K562 (cell line): ENCODE measurements around the gene ACSL5. TPM values are rescaled to one million over a fixed set of nuclear protein-coding genes. Genes with fewer than 3 reads are reported as not detected.

Experiments used
- CEBPB ChIP-seq: fragments of 450-650 bp; IDR thresholded peaks from 2 replicates; pipeline ENCODE4 v1.6.1; 2016; ENCODE audit warnings: missing genetic modification characterization, missing compliant biosample characterization
- CSDE1 ChIP-seq, 2 experiments: fragments of 450-650 bp; IDR thresholded peaks; 2 replicates each; pipeline ENCODE4 v1.6.1; 2016; ENCODE audit warnings: mild to moderate bottlenecking in 1 of 2
- EHMT2 ChIP-seq: fragments of 450-650 bp; IDR thresholded peaks from 2 replicates; pipeline ENCODE4 v1.6.1; 2018; ENCODE audit warnings: antibody characterized with exemption
- FOXA3 ChIP-seq, 2 experiments: fragments of 450-650 bp in 1 of 2; sonication (generic) in 1 of 2; formaldehyde crosslinking; IDR thresholded peaks in 1 of 2; conservative IDR thresholded peaks in 1 of 2; 2 replicates each; pipeline versions ENCODE4 v1.4.0 to v1.8.0; 2020 to 2022; ENCODE audit warnings: mild to moderate bottlenecking in 2 of 2, missing genetic modification reagents in 1 of 2
- HCFC1 ChIP-seq: IDR thresholded peaks from 2 replicates; pipeline ENCODE4 v1.6.1; 2012; ENCODE audit warnings: low read depth, low read length, improper control_type of control experiment
- HNRNPUL1 ChIP-seq: fragments of 200-400 bp; formaldehyde crosslinking; IDR thresholded peaks from 2 replicates; pipeline ENCODE4 v1.6.1; 2017; ENCODE audit warnings: low read length
- KDM4B ChIP-seq, 2 experiments: fragments of 450-650 bp in 1 of 2; sonication (generic) in 1 of 2; IDR thresholded peaks; 2 replicates each; pipeline ENCODE4 v1.6.1; 2016 to 2017; ENCODE audit warnings: borderline replicate concordance in 2 of 2, antibody characterized with exemption in 1 of 2, low read depth in 1 of 2, mild to moderate bottlenecking in 1 of 2
- MAFF ChIP-seq: IDR thresholded peaks from 2 replicates; pipeline ENCODE4 v1.6.1; 2012; ENCODE audit warnings: low read length, improper control_type of control experiment
- MTA2 ChIP-seq: fragments of 450-650 bp; IDR thresholded peaks from 2 replicates; pipeline ENCODE4 v1.6.1; 2016; ENCODE audit warnings: low read depth
- SOX6 ChIP-seq: fragments of 450-650 bp; IDR thresholded peaks from 2 replicates; pipeline ENCODE4 v1.6.1; 2014; ENCODE audit warnings: mild to moderate bottlenecking
- TAF1 ChIP-seq: IDR thresholded peaks from 2 replicates; pipeline ENCODE4 v1.6.1; 2011; ENCODE audit warnings: mild to moderate bottlenecking, low read length, moderate library complexity; ENCODE audit not compliant: insufficient read depth, control insufficient read depth, severe bottlenecking; ENCODE audit errors: extremely low read depth
- YY1 ChIP-seq, 3 experiments: IDR thresholded peaks; 2 replicates each; pipeline ENCODE4 v1.6.1; 2011; ENCODE audit warnings: low read length in 2 of 3, mild to moderate bottlenecking in 2 of 3, moderate library complexity in 2 of 3, borderline replicate concordance in 1 of 3, control low read depth in 1 of 3, low read depth in 1 of 3; ENCODE audit not compliant: insufficient read depth in 3 of 3, insufficient replicate concordance in 2 of 3, control insufficient read depth in 1 of 3, insufficient read length in 1 of 3; ENCODE audit errors: extremely low read depth in 1 of 3
- ZNF589 ChIP-seq: fragments of 200-800 bp; sonication (Bioruptor generic); IDR thresholded peaks from 2 replicates; pipeline ENCODE4 v1.6.1; 2016; ENCODE audit warnings: low read depth, missing genetic modification characterization, missing compliant biosample characterization
- ZNF778 ChIP-seq: fragments of 450-650 bp; formaldehyde crosslinking; IDR thresholded peaks from 2 replicates; pipeline ENCODE4 v1.4.0; 2020; ENCODE audit warnings: mild to moderate bottlenecking, moderate library complexity
- polyA plus RNA-seq, 8 experiments: library from polyadenylated mRNA; depleted of rRNA in 4 of 8; stranded (reverse) in 5 of 8; unstranded in 3 of 8; fragments of >200 nt; fragmentation: Nextera tagmentation in 2 of 8; fragmentation: Illumina TruSeq in 1 of 8; extraction: Ambion mirVana in 2 of 8; extraction: Trizol in 1 of 8; gene quantifications; 2 replicates each; pipeline versions ENCODE4 v1.2.1 to v1.2.3, GENCODE V29; 2011 to 2014; ENCODE audit warnings: inconsistent platforms in 1 of 8, missing spikeins in 1 of 8
- total RNA-seq, 7 experiments: library from RNA; depleted of rRNA in 6 of 7; stranded (reverse); fragments of >200 nt in 6 of 7; fragmentation: Illumina TruSeq in 2 of 7; extraction: Trizol in 2 of 7; gene quantifications; 2 replicates each; pipeline versions ENCODE4 v1.2.1 to v1.2.3, GENCODE V29; 2011 to 2021; ENCODE audit warnings: low replicate concordance in 1 of 7
- TF ChIP-seq, protein P1 (sequence below): sonication (generic); formaldehyde crosslinking; IDR thresholded peaks from 2 replicates; pipeline ENCODE4 v1.8.1; 2022; ENCODE audit warnings: missing genetic modification reagents
- TF ChIP-seq, protein P2 (sequence below): fragments of 450-650 bp; IDR thresholded peaks from 2 replicates; pipeline ENCODE4 v1.6.1; 2017; ENCODE audit warnings: antibody characterized with exemption

ACSL5 gene
- total and polyA plus RNA-seq, 9 of the 15 experiments (the other 6 are each of a cell fraction or from before 2014, with no cell fraction given), result 0.19 to 1.4 (median 0.55) TPM

DNA sequence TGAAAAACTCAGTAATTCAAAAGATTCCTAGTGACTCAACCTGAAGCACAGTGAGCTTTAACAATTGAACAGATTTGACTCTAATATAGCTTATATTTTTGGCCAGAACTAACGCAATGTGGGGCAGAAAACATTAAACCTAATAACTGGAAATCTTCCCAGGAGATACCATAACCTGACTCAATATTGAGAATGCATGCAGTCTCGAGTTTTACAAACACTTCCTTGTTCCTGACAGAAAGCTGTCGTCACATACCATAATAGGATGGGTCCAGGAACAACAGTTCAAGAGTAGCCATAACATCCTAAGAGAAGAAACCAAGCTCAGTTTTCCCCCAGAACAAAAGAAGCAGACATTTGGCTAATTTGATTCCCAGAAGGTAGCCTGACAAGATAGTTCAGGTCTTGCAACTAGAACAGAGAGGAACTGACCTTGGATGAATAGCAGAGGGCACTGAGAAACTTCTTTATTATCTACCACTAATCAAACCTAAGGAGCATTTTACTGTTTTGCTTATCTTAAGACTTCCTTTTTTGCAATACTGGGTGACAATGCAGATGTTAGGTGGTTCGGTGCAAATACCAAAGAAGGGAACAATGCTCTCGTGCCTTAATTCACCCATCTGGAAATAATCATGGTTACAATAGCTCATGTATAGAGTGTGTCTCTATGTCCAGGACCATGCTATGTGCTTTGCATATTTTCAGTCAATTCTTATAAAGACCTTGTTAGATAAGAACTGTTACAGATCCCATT lies 38.6 kb upstream of the ACSL5 start (continued):
- TF ChIP-seq HNRNPUL1 (no peak), MTA2 (no peak), TAF1 (no peak), YY1 (IDR thresholded peaks at IDR 0.05; ENCODE audit: borderline replicate concordance in 1 of 3, control insufficient read depth in 1 of 3, extremely low read depth in 1 of 3, insufficient read depth in 3 of 3, insufficient read length in 1 of 3, insufficient replicate concordance in 2 of 3, low read depth in 1 of 3, low read length in 2 of 3) (no peak), SOX6 (peak; percentile 76; the same call in 1 of the 2 replicates), FOXA3 (CRISPR knock-in tag; conservative IDR thresholded peaks at IDR 0.05 in 1 of 2, IDR thresholded peaks at IDR 0.05 in 1 of 2) (no peak), KDM4B (IDR thresholded peaks at IDR 0.05; ENCODE audit: borderline replicate concordance in 2 of 2, low read depth in 1 of 2) (no peak), MAFF (peak; percentile 7; the same call in 1 of the 2 replicates), EHMT2 (no peak), ZNF589 (CRISPR knock-in tag) (no peak), HCFC1 (no peak), ZNF778 (CRISPR knock-in tag) (no peak), CSDE1 (IDR thresholded peaks at IDR 0.05) (no peak), CEBPB (tag) (peak; percentile 59)
- TF ChIP-seq, protein P1, sequence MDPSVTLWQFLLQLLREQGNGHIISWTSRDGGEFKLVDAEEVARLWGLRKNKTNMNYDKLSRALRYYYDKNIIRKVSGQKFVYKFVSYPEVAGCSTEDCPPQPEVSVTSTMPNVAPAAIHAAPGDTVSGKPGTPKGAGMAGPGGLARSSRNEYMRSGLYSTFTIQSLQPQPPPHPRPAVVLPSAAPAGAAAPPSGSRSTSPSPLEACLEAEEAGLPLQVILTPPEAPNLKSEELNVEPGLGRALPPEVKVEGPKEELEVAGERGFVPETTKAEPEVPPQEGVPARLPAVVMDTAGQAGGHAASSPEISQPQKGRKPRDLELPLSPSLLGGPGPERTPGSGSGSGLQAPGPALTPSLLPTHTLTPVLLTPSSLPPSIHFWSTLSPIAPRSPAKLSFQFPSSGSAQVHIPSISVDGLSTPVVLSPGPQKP (CRISPR knock-in tag), result no peak
- TF ChIP-seq, protein P2, sequence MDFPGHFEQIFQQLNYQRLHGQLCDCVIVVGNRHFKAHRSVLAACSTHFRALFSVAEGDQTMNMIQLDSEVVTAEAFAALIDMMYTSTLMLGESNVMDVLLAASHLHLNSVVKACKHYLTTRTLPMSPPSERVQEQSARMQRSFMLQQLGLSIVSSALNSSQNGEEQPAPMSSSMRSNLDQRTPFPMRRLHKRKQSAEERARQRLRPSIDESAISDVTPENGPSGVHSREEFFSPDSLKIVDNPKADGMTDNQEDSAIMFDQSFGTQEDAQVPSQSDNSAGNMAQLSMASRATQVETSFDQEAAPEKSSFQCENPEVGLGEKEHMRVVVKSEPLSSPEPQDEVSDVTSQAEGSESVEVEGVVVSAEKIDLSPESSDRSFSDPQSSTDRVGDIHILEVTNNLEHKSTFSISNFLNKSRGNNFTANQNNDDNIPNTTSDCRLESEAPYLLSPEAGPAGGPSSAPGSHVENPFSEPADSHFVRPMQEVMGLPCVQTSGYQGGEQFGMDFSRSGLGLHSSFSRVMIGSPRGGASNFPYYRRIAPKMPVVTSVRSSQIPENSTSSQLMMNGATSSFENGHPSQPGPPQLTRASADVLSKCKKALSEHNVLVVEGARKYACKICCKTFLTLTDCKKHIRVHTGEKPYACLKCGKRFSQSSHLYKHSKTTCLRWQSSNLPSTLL, result no peak
